GM12878 (cell line): Measurements from ENCODE around the gene B4GALT3. TPM values are rescaled to one million over a fixed set of nuclear protein-coding genes. Genes with fewer than 3 reads are reported as not detected.
A peak's percentile ranks its signal among the peaks of the same experiment; 100 is the strongest.

ENCODE experiments used
- BCL3 ChIP-seq: IDR thresholded peaks from 2 replicates; pipeline ENCODE4 v1.6.1; 2011; ENCODE audit warnings: borderline replicate concordance, low read depth, mild to moderate bottlenecking, moderate library complexity, low read length; ENCODE audit not compliant: insufficient read depth, poor library complexity, severe bottlenecking
- BHLHE40 ChIP-seq, 2 experiments: fragments of 450-650 bp in 1 of 2; IDR thresholded peaks; 2 replicates each; pipeline ENCODE4 v1.6.1; 2011 to 2017; ENCODE audit warnings: low read depth in 2 of 2, borderline replicate concordance in 1 of 2, improper control_type of control experiment in 1 of 2, low read length in 1 of 2, mild to moderate bottlenecking in 1 of 2
- BMI1 ChIP-seq: fragments of 450-650 bp; IDR thresholded peaks from 2 replicates; pipeline ENCODE4 v1.6.1; 2016; ENCODE audit warnings: mild to moderate bottlenecking, moderate library complexity, borderline replicate concordance
- GATAD2B ChIP-seq: fragments of 450-650 bp; conservative IDR thresholded peaks from 2 replicates; pipeline ENCODE4 v1.6.1; 2017; ENCODE audit warnings: low read depth, mild to moderate bottlenecking, moderate library complexity
- HCFC1 ChIP-seq: fragments of 150-350 bp; IDR thresholded peaks from 2 replicates; pipeline ENCODE4 v1.6.1; 2014; ENCODE audit warnings: low read length
- HDAC2 ChIP-seq: fragments of 200-600 bp; sonication (generic); IDR thresholded peaks from 2 replicates; pipeline ENCODE4 v1.6.1; 2017
- HDGF ChIP-seq: fragments of 450-650 bp; IDR thresholded peaks from 2 replicates; pipeline ENCODE4 v1.6.1; 2016; ENCODE audit warnings: antibody characterized with exemption
- IKZF1 ChIP-seq: fragments of 450-650 bp; conservative IDR thresholded peaks from 2 replicates; pipeline ENCODE4 v1.6.1; 2017; ENCODE audit warnings: antibody characterized with exemption, mild to moderate bottlenecking
- IRF4 ChIP-seq: IDR thresholded peaks from 2 replicates; pipeline ENCODE4 v1.6.1; 2011; ENCODE audit warnings: low read depth, low read length
- MXI1 ChIP-seq: fragments of 150-350 bp; IDR thresholded peaks from 2 replicates; pipeline ENCODE4 v1.6.1; 2011; ENCODE audit warnings: low read depth, mild to moderate bottlenecking, inconsistent platforms, low read length, improper control_type of control experiment
- MYB ChIP-seq: fragments of 150-350 bp; IDR thresholded peaks from 2 replicates; pipeline ENCODE4 v1.6.1; 2014; ENCODE audit warnings: mild to moderate bottlenecking, low read depth, low read length, borderline replicate concordance
- NFXL1 ChIP-seq: fragments of 450-650 bp; IDR thresholded peaks from 2 replicates; pipeline ENCODE4 v1.6.1; 2017; ENCODE audit warnings: antibody characterized with exemption, mild to moderate bottlenecking, borderline replicate concordance
- NR2F1 ChIP-seq: fragments of 450-650 bp; conservative IDR thresholded peaks from 2 replicates; pipeline ENCODE4 v1.6.1; 2017; ENCODE audit warnings: mild to moderate bottlenecking
- PAX8 ChIP-seq: fragments of 450-650 bp; IDR thresholded peaks from 2 replicates; pipeline ENCODE4 v1.6.1; 2017; ENCODE audit warnings: mild to moderate bottlenecking, moderate library complexity
- PKNOX1 ChIP-seq: fragments of 450-650 bp; IDR thresholded peaks from 2 replicates; pipeline ENCODE4 v1.6.1; 2016; ENCODE audit warnings: mild to moderate bottlenecking
- SMAD1 ChIP-seq: fragments of 450-650 bp; IDR thresholded peaks from 2 replicates; pipeline ENCODE4 v1.6.1; 2018; ENCODE audit warnings: mild to moderate bottlenecking, low read depth; ENCODE audit not compliant: partially characterized antibody
- SPI1 ChIP-seq: IDR thresholded peaks from 2 replicates; pipeline ENCODE4 v1.6.1; 2011; ENCODE audit warnings: low read depth, mild to moderate bottlenecking, low read length, moderate library complexity, borderline replicate concordance; ENCODE audit not compliant: insufficient read depth
- WRNIP1 ChIP-seq: IDR thresholded peaks from 2 replicates; pipeline ENCODE4 v1.6.1; 2011; ENCODE audit warnings: low read depth, low read length, improper control_type of control experiment, borderline replicate concordance
- ZNF687 ChIP-seq: fragments of 450-650 bp; IDR thresholded peaks from 2 replicates; pipeline ENCODE4 v1.6.1; 2017; ENCODE audit warnings: mild to moderate bottlenecking, moderate library complexity
- polyA plus RNA-seq, 11 experiments: library from polyadenylated mRNA; depleted of rRNA in 4 of 11; unstranded in 6 of 11; stranded (reverse) in 5 of 11; fragments of >200 nt; fragmentation: Nextera tagmentation in 4 of 11; fragmentation: Illumina TruSeq in 1 of 11; extraction: Ambion mirVana in 4 of 11; extraction: Trizol in 1 of 11; gene quantifications; 1 replicate in 1 of 11; 2 replicates in 10 of 11; pipeline versions ENCODE4 v1.2.1 to v1.2.3, GENCODE V29; 2011 to 2016; ENCODE audit warnings: inconsistent platforms in 2 of 11, missing spikeins in 2 of 11, low read depth in 1 of 11
- total RNA-seq, 4 experiments: library from RNA; depleted of rRNA in 3 of 4; stranded (reverse); fragments of >200 nt in 3 of 4; fragmentation: Illumina TruSeq in 1 of 4; extraction: Trizol in 1 of 4; gene quantifications; 2 replicates each; pipeline versions ENCODE4 v1.2.1 to v1.2.3, GENCODE V29; 2013 to 2021

B4GALT3 gene
- total and polyA plus RNA-seq, 10 of the 15 experiments (the other 5 are each of a cell fraction or from before 2014, with no cell fraction given): 27.1 to 58.9 (median 42.6) TPM

GRCh38 chr1:161216945-161217712 is 39.8 kb upstream of the B4GALT3 start (continued):
- TF ChIP-seq HDAC2 (no peak), IKZF1 (peak; percentile 73), IRF4 (0 out of 2 replicates have a peak, but pooled peaks have one; percentile 52), WRNIP1 (no peak), HDGF (no peak), NR2F1 (peak; percentile 70), BCL3 (peak; percentile 2), MYB (no peak), PAX8 (no peak), ZNF687 (0 out of 2 replicates have a peak, but pooled peaks have one; percentile 14), GATAD2B (0 out of 2 replicates have a peak, but pooled peaks have one; percentile 28), NFXL1 (no peak), HCFC1 (no peak), SPI1 (0 out of 2 replicates have a peak, but pooled peaks have one; percentile 14), PKNOX1 (no peak; the same call in 1 of the 2 replicates), MXI1 (0 out of 2 replicates have a peak, but pooled peaks have one; percentile 22), SMAD1 (no peak), BMI1 (no peak), BHLHE40 (IDR thresholded peaks at IDR 0.05; ENCODE audit: borderline replicate concordance in 1 of 2, low read depth in 2 of 2, low read length in 1 of 2) (peak; percentile 57 to 80; a peak in 1 of 4 replicates)
